Bronchial epithelial cell (primary cell): ENCODE results near the gene OR4S1. TPM values are rescaled to one million over a fixed set of nuclear protein-coding genes. Genes with fewer than 3 reads are reported as not detected.

Source experiments
- DNase-seq: peaks from one replicate; pipeline ENCODE4 v3.0.0-alpha.2; 2010; ENCODE audit warnings: low read depth
- FAIRE-seq: peaks from 2 replicates; lab custom pipeline; 2011; peaks lifted over from hg19 to GRCh38; lab: Jason Lieb, UNC
- H3K27me3 ChIP-seq: 2 replicates; pipeline ENCODE4 v1.5.1; 2011; ENCODE audit warnings: low read length; ENCODE audit not compliant: control insufficient read depth, insufficient read depth
- H3K36me3 ChIP-seq: 2 replicates; pipeline ENCODE4 v1.5.1; 2011; ENCODE audit warnings: low read length; ENCODE audit not compliant: control insufficient read depth, insufficient read depth
- H3K4me3 ChIP-seq: 2 replicates; pipeline ENCODE4 v1.5.1; 2011; ENCODE audit warnings: mild to moderate bottlenecking, low read depth, low read length, control low read depth
- CTCF ChIP-seq: IDR thresholded peaks from 2 replicates; pipeline ENCODE4 v1.5.1; 2011; ENCODE audit warnings: mild to moderate bottlenecking, moderate library complexity, low read length, control low read depth, inconsistent platforms; ENCODE audit not compliant: insufficient read depth, severe bottlenecking
- total RNA-seq: library from RNA; depleted of rRNA; stranded (reverse); fragments of >200 nt; gene quantifications from 2 replicates; pipeline ENCODE4 v1.2.1, GENCODE V29; 2014

OR4S1 gene
- not detected in 2 replicates for total RNA-seq

GRCh38 chr11:48305923-48306322 is at the start of gene OR4S1:
Gene OR4S1 (plus strand): TSS chr11:48306223. CDS start chr11:48306223, 0 bp downstream.
- DNase-seq, result no peak
- H3K4me3 ChIP-seq, result no peak within 1 kb of the TSS
- H3K27me3 ChIP-seq, result no peaks in the 10 kb centered on the region
- no peak for TF ChIP-seq CTCF
- no peak for FAIRE-seq
- no peaks in the 10 kb centered on the region for H3K36me3 ChIP-seq

- Histone ChIP-seq H3K4me3 (no peak overlapping the region), H3K27me3 (no peaks in the 10 kb centered on the region), H3K36me3 (no peaks in the 10 kb centered on the region)
- TF ChIP-seq CTCF, result no peak
- FAIRE-seq (no peak), DNase-seq (no peak)
These were observed 44.4 kb upstream of the OR4S1 start for GRCh38 chr11:48261600-48261999.

GRCh38 chr11:48263423-48263911 is 42.6 kb upstream of the OR4S1 start, which contains the start of gene OR4X1:
Gene OR4X1 (plus strand): TSS chr11:48263861. CDS start chr11:48263861, 0 bp downstream.
- H3K36me3 ChIP-seq, result no peaks in the 10 kb centered on the region
- no peaks in the 10 kb centered on the region for H3K27me3 ChIP-seq
- DNase-seq (no peak), FAIRE-seq (no peak)
- no peak within 1 kb of the TSS for H3K4me3 ChIP-seq
- TF ChIP-seq CTCF, result no peak

GRCh38 chr11:48270621-48271020 is 35.4 kb upstream of the OR4S1 start:
- TF ChIP-seq CTCF, result no peak
- no peak for FAIRE-seq
- H3K36me3 ChIP-seq, result no peaks in the 10 kb centered on the region

GRCh38 chr11:48272606-48273005 is 33.4 kb upstream of the OR4S1 start:
- Histone ChIP-seq H3K27me3 (no peaks in the 10 kb centered on the region), H3K4me3 (no peak overlapping the region), H3K36me3 (no peaks in the 10 kb centered on the region)
- FAIRE-seq (no peak), DNase-seq (no peak)
- no peak for TF ChIP-seq CTCF

More at GRCh38 chr11:48270621-48271020, 35.4 kb upstream of the OR4S1 start:
- DNase-seq, result no peak
- H3K4me3 ChIP-seq, result no peak overlapping the region
- no peaks in the 10 kb centered on the region for H3K27me3 ChIP-seq
